Epithelial cell of esophagus (primary cell): ENCODE measurements around the gene PCGF2.
A peak's percentile ranks its signal among the peaks of the same experiment; 100 is the strongest.
"Not testable (repeated sequence)": the region's sequence is repeated elsewhere in the genome, so short reads cannot be mapped to it uniquely, and the experiment has no call there.

Source experiments
- DNase-seq: peaks from one replicate; pipeline ENCODE4 v3.0.0; 2010; ENCODE audit warnings: low read depth
- H3K4me3 ChIP-seq: 2 replicates; pipeline ENCODE4 v1.5.1; 2011; ENCODE audit warnings: mild to moderate bottlenecking, low read length, control low read depth
- CTCF ChIP-seq: IDR thresholded peaks from 2 replicates; pipeline ENCODE4 v1.5.1; 2011; ENCODE audit warnings: low read depth, mild to moderate bottlenecking, low read length, control low read depth, inconsistent platforms; ENCODE audit not compliant: insufficient read depth; ENCODE audit errors: missing control alignments

The PCGF2 gene

GRCh38 chr17:38789185-38789584, 41.0 kb upstream of the PCGF2 start:
- no peak for TF ChIP-seq CTCF
- no peak overlapping the region for H3K4me3 ChIP-seq

GRCh38 chr17:38787999-38788398, 39.9 kb upstream of the PCGF2 start:
- H3K4me3 ChIP-seq, result not testable (repeated sequence)

More at GRCh38 chr17:38789185-38789584, 41.0 kb upstream of the PCGF2 start:
- DNase-seq, result no peak

GRCh38 chr17:38786372-38786771, 38.2 kb upstream of the PCGF2 start:
- no peak overlapping the region for H3K4me3 ChIP-seq
- TF ChIP-seq CTCF, result no peak
- peak; percentile 50 for DNase-seq

More at GRCh38 chr17:38787999-38788398, 39.9 kb upstream of the PCGF2 start:
- DNase-seq, result not testable (repeated sequence)

- H3K4me3 ChIP-seq, result no peak overlapping the region
- DNase-seq, result no peak
- no peak for TF ChIP-seq CTCF
Observed at GRCh38 chr17:38783227-38783626, 35.1 kb upstream of the PCGF2 start.

GRCh38 chr17:38779965-38780752, 32.0 kb upstream of the PCGF2 start:
- no peak for TF ChIP-seq CTCF
- H3K4me3 ChIP-seq, result no peak overlapping the region
- DNase-seq, result no peak

GRCh38 chr17:38777641-38778250, 29.6 kb upstream of the PCGF2 start:
- no peak for TF ChIP-seq CTCF

GRCh38 chr17:38773258-38773657, 25.1 kb upstream of the PCGF2 start:
- DNase-seq, result no peak
- no peak for TF ChIP-seq CTCF
- no peak overlapping the region for H3K4me3 ChIP-seq

More at GRCh38 chr17:38777641-38778250, 29.6 kb upstream of the PCGF2 start:
- no peak for DNase-seq
- H3K4me3 ChIP-seq, result no peak overlapping the region
